HG03354 (cell line): ENCODE data around the gene CD37.
"Not testable (repeated sequence)": the region's sequence is repeated elsewhere in the genome, so short reads cannot be mapped to it uniquely, and the experiment has no call there.

ENCODE experiments used
- ATAC-seq: cut with Tn5 transposase; IDR thresholded peaks from one replicate; pipeline ENCODE4 v1.9.1; 2021; ENCODE audit warnings: mild to moderate bottlenecking; ENCODE audit not compliant: unreplicated experiment, poor library complexity, severe bottlenecking

CD37 gene

DNA sequence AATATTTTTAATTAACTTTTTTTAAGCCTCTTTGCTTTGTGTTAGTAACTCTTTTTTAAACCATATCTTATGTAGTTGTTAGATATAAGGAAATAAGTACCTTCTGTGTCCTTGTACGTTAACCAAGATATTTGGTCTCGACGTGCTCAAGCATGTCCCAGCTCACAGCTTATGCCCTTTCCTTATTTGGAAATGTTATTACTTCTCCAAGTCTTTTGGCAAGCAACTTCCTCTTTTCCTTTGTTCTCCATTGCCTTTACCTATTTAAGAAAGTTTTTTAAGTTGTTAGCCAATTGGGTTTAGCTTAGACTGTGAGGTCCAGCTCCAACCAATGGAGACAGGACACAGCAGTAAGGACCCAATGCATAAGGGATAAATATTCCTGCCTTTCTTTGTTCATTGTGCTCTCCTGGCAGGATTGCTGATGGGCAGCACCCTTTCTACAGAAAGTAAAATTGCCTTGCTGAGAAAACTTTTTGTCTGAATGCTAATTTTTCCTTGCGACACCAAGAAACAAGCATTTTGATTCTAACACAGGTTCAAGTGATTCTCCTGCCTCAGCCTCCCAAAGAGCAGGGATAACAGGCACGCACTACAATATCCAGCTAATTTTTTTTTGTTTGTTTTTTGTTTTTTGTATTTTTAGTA is 33.6 kb downstream of the CD37 start:
- no peak for ATAC-seq

GRCh38 chr19:49371184-49371583 is 36.0 kb downstream of the CD37 start:
- ATAC-seq = no peak

GRCh38 chr19:49373174-49373573 is 38.0 kb downstream of the CD37 start:
- ATAC-seq = not testable (repeated sequence)

GRCh38 chr19:49374665-49375434 is 39.6 kb downstream of the CD37 start:
- ATAC-seq = no peak

- ATAC-seq = no peak
Measured at GRCh38 chr19:49378512-49378911, 43.3 kb downstream of the CD37 start.

DNA sequence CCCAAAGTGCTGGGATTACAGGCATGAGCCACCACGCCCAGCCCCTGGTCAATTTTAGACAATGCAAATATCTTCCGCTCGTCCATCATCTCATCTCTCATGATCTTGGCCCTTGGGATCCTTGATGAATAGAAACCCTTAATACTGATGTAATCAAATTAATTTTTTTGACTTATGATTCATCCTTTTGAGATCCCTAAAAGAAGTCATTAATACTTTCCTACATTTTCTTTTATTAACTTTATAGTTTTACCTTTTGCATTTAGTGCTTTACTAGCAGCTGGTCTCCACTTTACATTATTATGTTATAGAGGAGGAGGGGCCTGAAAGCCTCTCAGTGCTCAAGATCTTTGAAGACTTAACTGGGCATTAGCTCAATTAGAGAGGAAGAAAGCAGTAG is 45.2 kb downstream of the CD37 start:
- no peak for ATAC-seq

GRCh38 chr19:49382639-49383038 is 47.4 kb downstream of the CD37 start:
- ATAC-seq = no peak

DNA sequence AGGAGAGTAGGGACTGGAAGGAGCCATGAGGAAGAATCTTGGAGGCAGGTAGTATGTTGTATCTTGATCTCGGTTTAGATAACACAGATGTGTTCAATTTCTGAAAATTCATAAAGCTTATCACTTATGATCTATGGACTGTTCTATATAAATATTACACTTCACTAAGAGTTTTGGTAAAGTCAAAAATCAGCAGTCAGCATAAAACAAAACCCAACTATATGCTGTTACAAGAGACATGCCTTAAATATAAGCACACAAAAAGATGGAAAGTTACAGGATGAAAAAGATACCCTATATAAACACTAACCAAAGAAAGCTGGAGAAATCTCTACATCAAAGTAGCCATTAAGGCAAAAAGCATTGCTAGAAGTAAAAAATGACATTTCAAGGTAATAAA is 48.4 kb downstream of the CD37 start:
- no peak for ATAC-seq

- no peak for ATAC-seq
Measured at GRCh38 chr19:49387936-49388372, 52.7 kb downstream of the CD37 start, which contains the start of gene KASH5. KASH5 (plus strand) TSS chr19:49388249; CDS start chr19:49390884, 2,635 bp downstream.

DNA sequence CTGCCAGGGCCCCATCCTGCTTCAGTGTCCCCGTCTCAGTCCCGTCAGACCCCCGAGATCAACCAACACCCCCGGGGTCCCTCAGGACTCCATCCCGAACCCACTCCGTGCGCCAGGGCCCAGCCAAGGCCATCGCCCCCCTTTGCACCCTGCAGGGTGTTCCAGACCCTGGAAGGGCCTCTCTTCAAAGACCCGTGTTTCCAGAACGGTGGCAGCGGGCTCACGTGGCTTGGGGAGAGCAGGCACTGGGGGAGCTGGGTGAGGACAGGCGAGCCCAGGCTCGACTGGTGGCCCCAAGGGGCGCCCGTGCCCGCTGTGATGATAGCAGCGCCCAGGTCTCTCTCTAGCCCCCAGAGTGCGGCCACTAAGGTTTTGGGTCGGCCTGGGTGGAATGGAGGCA is 54.2 kb downstream of the CD37 start:
- no peak for ATAC-seq
